ENCODE results near the gene KLHDC9. TPM values are rescaled to one million over a fixed set of nuclear protein-coding genes. Genes with fewer than 3 reads are reported as not detected.

Gene KLHDC9
- total and polyA plus RNA-seq, 2 donors (not counting 1 experiment from before 2014, with no cell fraction given): 0.95 to 3.0 TPM

DNA sequence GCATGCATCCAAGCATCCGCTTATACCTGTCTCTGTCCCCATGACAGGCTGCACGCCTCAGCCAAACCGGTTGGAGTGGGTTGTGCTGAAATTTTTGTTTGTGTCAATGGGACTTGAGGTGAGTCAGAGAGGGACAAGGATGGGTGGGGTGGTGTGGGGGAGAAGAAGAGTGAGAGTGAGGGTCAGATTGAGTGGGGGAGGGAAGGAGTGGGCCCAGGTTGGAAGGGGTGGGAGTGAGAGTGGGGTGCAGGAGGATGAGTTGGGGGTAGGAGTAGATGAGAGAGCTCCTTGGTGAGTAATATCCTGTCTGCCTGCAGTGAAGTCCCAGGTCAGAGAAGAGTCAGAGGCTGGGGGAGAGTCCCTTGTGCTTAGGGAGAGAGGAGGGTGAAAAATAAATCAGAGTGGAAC lies 5.5 kb upstream of the KLHDC9 start:
- Histone ChIP-seq H3K4me3 (replicated peaks in 1 of 4; ENCODE audit: control extremely low read depth in 1 of 4, insufficient read depth in 1 of 4, low read depth in 3 of 4, low read length in 4 of 4) (no peak overlapping the region), H3K9me3 (ENCODE audit: control insufficient read depth, insufficient read depth, low read depth, low read length) (no peaks in the 10 kb centered on the region), H3K4me2 (ENCODE audit: extremely low read depth, insufficient read depth, low read length) (no peak overlapping the region), H3K4me1 (ENCODE audit: control insufficient read depth, extremely low read depth, insufficient read depth, low read length) (peaks cover 10% of the 10 kb centered on the region), H3K79me2 (ENCODE audit: control insufficient read depth, insufficient read depth, low read length) (no peaks in the 10 kb centered on the region), H2AFZ (ENCODE audit: low read length) (no peak overlapping the region), H3K36me3 (ENCODE audit: control insufficient read depth, insufficient read depth, low read length) (no peaks in the 10 kb centered on the region), H3K9ac (ENCODE audit: insufficient read depth, low read length) (no peak overlapping the region), H4K20me1 (ENCODE audit: control insufficient read depth, extremely low read depth, insufficient read depth, low read length) (no peaks in the 10 kb centered on the region), H3K27ac (ENCODE audit: insufficient read depth, low read length) (no peak overlapping the region), H3K27me3 (ENCODE audit: control insufficient read depth, insufficient read depth, low read length) (no peaks in the 10 kb centered on the region)
- TF ChIP-seq, protein P1, sequence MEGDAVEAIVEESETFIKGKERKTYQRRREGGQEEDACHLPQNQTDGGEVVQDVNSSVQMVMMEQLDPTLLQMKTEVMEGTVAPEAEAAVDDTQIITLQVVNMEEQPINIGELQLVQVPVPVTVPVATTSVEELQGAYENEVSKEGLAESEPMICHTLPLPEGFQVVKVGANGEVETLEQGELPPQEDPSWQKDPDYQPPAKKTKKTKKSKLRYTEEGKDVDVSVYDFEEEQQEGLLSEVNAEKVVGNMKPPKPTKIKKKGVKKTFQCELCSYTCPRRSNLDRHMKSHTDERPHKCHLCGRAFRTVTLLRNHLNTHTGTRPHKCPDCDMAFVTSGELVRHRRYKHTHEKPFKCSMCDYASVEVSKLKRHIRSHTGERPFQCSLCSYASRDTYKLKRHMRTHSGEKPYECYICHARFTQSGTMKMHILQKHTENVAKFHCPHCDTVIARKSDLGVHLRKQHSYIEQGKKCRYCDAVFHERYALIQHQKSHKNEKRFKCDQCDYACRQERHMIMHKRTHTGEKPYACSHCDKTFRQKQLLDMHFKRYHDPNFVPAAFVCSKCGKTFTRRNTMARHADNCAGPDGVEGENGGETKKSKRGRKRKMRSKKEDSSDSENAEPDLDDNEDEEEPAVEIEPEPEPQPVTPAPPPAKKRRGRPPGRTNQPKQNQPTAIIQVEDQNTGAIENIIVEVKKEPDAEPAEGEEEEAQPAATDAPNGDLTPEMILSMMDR (conservative IDR thresholded peaks at IDR 0.05 in 1 of 2, IDR thresholded peaks at IDR 0.05 in 1 of 2; ENCODE audit: low read depth in 1 of 2, low read length in 2 of 2): no peak
- TF ChIP-seq EZH2 (IDR thresholded peaks at IDR 0.05; ENCODE audit: low read length, missing control alignments): no peak
- peak in 1 of 2 donors; percentile 36 for DNase-seq (ENCODE audit: low read depth in 2 of 2)

DNA sequence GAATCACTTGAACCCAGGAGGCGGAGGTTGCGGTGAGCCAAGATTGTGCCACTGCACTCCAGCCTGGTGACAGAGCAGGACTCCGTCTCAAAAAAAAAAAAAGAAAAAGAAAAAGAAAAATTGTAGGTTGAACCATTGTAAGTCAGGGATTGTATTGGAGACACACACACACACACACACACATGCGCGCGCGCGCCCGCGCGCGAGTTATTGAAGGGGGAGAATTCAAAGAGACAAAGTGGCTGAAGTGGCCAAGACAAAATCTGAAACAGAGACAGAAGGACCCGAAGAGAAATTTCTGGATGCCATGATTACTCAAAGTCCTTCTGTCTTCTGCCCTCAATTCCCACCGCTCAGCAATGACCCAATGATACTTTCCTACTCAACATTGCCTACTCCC lies 3.7 kb upstream of the KLHDC9 start:
- Histone ChIP-seq H3K9ac (ENCODE audit: insufficient read depth, low read length) (no peak overlapping the region), H4K20me1 (ENCODE audit: control insufficient read depth, extremely low read depth, insufficient read depth, low read length) (no peaks in the 10 kb centered on the region), H3K4me2 (ENCODE audit: extremely low read depth, insufficient read depth, low read length) (no peak overlapping the region), H3K79me2 (ENCODE audit: control insufficient read depth, insufficient read depth, low read length) (no peaks in the 10 kb centered on the region), H3K27ac (ENCODE audit: insufficient read depth, low read length) (no peak overlapping the region), H3K9me3 (ENCODE audit: control insufficient read depth, insufficient read depth, low read depth, low read length) (no peaks in the 10 kb centered on the region), H3K4me1 (ENCODE audit: control insufficient read depth, extremely low read depth, insufficient read depth, low read length) (peaks cover 11% of the 10 kb centered on the region), H3K36me3 (ENCODE audit: control insufficient read depth, insufficient read depth, low read length) (no peaks in the 10 kb centered on the region), H3K4me3 (replicated peaks in 1 of 4; ENCODE audit: control extremely low read depth in 1 of 4, insufficient read depth in 1 of 4, low read depth in 3 of 4, low read length in 4 of 4) (no peak overlapping the region), H2AFZ (ENCODE audit: low read length) (no peak overlapping the region), H3K27me3 (ENCODE audit: control insufficient read depth, insufficient read depth, low read length) (no peaks in the 10 kb centered on the region)
- no peak for DNase-seq (ENCODE audit: low read depth in 2 of 2)
- TF ChIP-seq, protein P1 (conservative IDR thresholded peaks at IDR 0.05 in 1 of 2, IDR thresholded peaks at IDR 0.05 in 1 of 2; ENCODE audit: low read depth in 1 of 2, low read length in 2 of 2): no peak
- no peak for TF ChIP-seq EZH2 (IDR thresholded peaks at IDR 0.05; ENCODE audit: low read length, missing control alignments)

DNA sequence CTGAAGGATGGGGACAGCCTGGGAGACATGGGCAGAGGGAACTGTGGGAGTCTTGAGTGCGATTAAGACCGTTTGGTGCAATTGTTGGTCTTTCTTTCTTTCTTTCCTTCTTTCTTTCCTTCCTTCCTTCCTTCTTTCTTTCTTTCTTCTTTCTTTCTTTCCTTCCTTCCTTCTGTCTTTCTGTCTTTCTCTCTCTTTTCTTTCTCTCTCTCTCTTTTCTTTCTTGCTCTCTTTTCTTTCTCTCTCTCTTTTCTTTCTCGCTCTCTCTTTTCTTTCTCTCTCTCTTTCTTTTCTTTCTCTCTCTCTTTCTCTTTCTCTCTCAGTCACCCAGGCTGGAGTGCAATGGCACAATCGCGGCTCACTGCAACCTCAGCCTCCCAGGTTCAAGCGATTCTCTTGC lies 2.9 kb upstream of the KLHDC9 start:
- Histone ChIP-seq H2AFZ (ENCODE audit: low read length) (no peak overlapping the region), H3K9me3 (ENCODE audit: control insufficient read depth, insufficient read depth, low read depth, low read length) (no peaks in the 10 kb centered on the region)
- no peak for TF ChIP-seq EZH2 (IDR thresholded peaks at IDR 0.05; ENCODE audit: low read length, missing control alignments)
- TF ChIP-seq, protein P1 (conservative IDR thresholded peaks at IDR 0.05 in 1 of 2, IDR thresholded peaks at IDR 0.05 in 1 of 2; ENCODE audit: low read depth in 1 of 2, low read length in 2 of 2): no peak

More for the DNA sequence above, 2.9 kb upstream of the KLHDC9 start:
- H3K4me1 ChIP-seq (ENCODE audit: control insufficient read depth, extremely low read depth, insufficient read depth, low read length): peaks cover 11% of the 10 kb centered on the region
- H3K9ac ChIP-seq (ENCODE audit: insufficient read depth, low read length): no peak overlapping the region
- H3K79me2 ChIP-seq (ENCODE audit: control insufficient read depth, insufficient read depth, low read length): no peaks in the 10 kb centered on the region
- no peak overlapping the region for H3K4me3 ChIP-seq (replicated peaks in 1 of 4; ENCODE audit: control extremely low read depth in 1 of 4, insufficient read depth in 1 of 4, low read depth in 3 of 4, low read length in 4 of 4)
- H3K27me3 ChIP-seq (ENCODE audit: control insufficient read depth, insufficient read depth, low read length): no peaks in the 10 kb centered on the region
- H3K36me3 ChIP-seq (ENCODE audit: control insufficient read depth, insufficient read depth, low read length): no peaks in the 10 kb centered on the region
- DNase-seq (ENCODE audit: low read depth in 2 of 2): no peak
- no peaks in the 10 kb centered on the region for H4K20me1 ChIP-seq (ENCODE audit: control insufficient read depth, extremely low read depth, insufficient read depth, low read length)
- H3K27ac ChIP-seq (ENCODE audit: insufficient read depth, low read length): no peak overlapping the region
- no peak overlapping the region for H3K4me2 ChIP-seq (ENCODE audit: extremely low read depth, insufficient read depth, low read length)

Measured in fibroblast of lung (primary cell).